Progenitor cell of endocrine pancreas (in vitro differentiated cells): ENCODE results near the gene SLC25A42. TPM values are rescaled to one million over a fixed set of nuclear protein-coding genes. Genes with fewer than 3 reads are reported as not detected.
A peak's percentile ranks its signal among the peaks of the same experiment; 100 is the strongest.

ENCODE experiments used
- DNase-seq: peaks from one replicate; pipeline ENCODE4 v3.0.0; 2021; ENCODE audit warnings: low spot score; ENCODE audit not compliant: unreplicated experiment
- H3K27ac Mint-ChIP-seq: 2 replicates; pipeline ENCODE4 v1.8.0; 2021; ENCODE audit warnings: mild to moderate bottlenecking, moderate library complexity, mixed read lengths
- H3K27me3 Mint-ChIP-seq: 2 replicates; pipeline ENCODE4 v1.8.0; 2021; ENCODE audit warnings: mixed read lengths
- H3K36me3 Mint-ChIP-seq: 2 replicates; pipeline ENCODE4 v1.8.0; 2022; ENCODE audit warnings: mixed read lengths; ENCODE audit not compliant: insufficient read depth
- H3K4me1 Mint-ChIP-seq: 2 replicates; pipeline ENCODE4 v1.8.0; 2021; ENCODE audit warnings: low read depth, mixed read lengths
- H3K4me3 Mint-ChIP-seq: 2 replicates; pipeline ENCODE4 v1.8.0; 2021; ENCODE audit warnings: low read depth, mild to moderate bottlenecking, moderate library complexity, mixed read lengths
- H3K9me3 Mint-ChIP-seq: 2 replicates; pipeline ENCODE4 v1.8.0; 2021; ENCODE audit warnings: low read depth, mixed read lengths
- total RNA-seq: library from RNA; stranded (reverse); gene quantifications from 2 replicates; pipeline ENCODE4 v1.2.1, GENCODE V29; 2021
- TF ChIP-seq, protein P1 (sequence below): fragments of 200-600 bp; sonication (generic); IDR thresholded peaks from one replicate; pipeline ENCODE4 v1.5.0; 2021; ENCODE audit warnings: antibody characterized with exemption, mild to moderate bottlenecking; ENCODE audit not compliant: unreplicated experiment

Gene SLC25A42
- total RNA-seq, 1 donor from 2014 or later = 10.5 TPM

DNA sequence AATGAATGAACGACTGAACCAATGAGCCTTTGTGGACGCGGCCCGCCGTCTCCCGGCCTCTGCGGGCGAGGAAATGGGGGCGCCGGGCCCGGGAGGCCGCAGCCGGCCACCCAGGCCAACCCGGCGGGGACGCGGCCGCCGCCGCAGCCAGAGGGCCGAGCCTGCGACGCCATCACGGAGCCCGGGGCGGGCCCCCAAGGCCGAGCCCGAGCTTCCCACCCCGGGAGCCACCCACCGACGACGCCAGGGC lies 30.7 kb upstream of the SLC25A42 start:
- H3K27ac Mint-ChIP-seq = peak overlapping the region; percentile 91

DNA sequence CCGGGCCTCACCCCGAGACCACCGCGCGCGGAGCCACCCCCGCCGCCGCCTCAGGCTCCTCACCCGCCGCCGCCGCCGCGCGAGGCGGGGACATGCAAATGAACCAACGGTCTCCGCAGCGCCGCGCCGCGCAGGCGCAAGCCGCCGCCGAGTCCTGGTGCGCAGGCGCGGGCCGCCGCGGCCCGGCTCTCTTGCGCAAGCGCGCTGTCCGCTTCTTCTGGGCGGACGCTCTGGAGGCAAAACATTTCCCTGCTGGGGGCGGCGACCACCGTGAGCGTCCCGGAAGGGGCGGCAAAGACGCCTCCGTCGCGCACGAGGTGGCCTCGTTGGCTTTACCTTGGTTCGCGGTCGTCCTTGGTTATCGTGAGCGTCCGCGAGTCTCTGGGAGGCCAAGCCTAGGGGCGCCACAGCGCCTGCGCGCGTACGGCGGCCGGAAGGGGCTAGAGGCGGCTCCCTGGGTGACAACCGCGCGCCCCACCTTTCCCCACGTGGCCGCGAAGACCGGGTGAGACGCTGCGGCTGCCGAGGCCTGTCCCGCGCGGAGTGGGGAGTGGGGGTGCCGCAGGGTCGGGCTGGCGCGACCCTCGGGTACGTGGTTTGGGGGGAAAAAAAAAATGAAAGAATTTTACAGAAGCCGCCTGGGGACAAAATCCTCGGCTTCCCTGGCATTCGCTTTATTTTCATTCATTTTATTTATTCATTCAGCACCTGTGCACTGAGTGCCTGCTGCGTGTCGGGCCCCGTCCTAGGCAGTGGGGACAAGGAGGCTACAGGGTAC lies 30.2 kb upstream of the SLC25A42 start, which contains the start of the genes ARMC6 and SUGP2:
TSS of gene ARMC6 (plus strand) at position 178 of the 778 bp plus-strand sequence. CDS start 607 bp downstream, outside the sequence.
TSS of gene SUGP2 (minus strand) at position 92 of the 778 bp plus-strand sequence. CDS start 2,446 bp downstream, outside the sequence.
- Mint-ChIP-seq H3K27me3 (no peaks in the 10 kb centered on the region), H3K4me1 (peaks cover 13% of the 10 kb centered on the region), H3K9me3 (no peaks in the 10 kb centered on the region), H3K27ac (peak within 1 kb of the TSS; percentile 98), H3K4me3 (peak within 1 kb of the TSS; percentile 96), H3K36me3 (peaks cover 10% of the 10 kb centered on the region)
- TF ChIP-seq, protein P1, sequence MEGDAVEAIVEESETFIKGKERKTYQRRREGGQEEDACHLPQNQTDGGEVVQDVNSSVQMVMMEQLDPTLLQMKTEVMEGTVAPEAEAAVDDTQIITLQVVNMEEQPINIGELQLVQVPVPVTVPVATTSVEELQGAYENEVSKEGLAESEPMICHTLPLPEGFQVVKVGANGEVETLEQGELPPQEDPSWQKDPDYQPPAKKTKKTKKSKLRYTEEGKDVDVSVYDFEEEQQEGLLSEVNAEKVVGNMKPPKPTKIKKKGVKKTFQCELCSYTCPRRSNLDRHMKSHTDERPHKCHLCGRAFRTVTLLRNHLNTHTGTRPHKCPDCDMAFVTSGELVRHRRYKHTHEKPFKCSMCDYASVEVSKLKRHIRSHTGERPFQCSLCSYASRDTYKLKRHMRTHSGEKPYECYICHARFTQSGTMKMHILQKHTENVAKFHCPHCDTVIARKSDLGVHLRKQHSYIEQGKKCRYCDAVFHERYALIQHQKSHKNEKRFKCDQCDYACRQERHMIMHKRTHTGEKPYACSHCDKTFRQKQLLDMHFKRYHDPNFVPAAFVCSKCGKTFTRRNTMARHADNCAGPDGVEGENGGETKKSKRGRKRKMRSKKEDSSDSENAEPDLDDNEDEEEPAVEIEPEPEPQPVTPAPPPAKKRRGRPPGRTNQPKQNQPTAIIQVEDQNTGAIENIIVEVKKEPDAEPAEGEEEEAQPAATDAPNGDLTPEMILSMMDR = peak; percentile 29
- peak; percentile 81 for DNase-seq

More for the DNA sequence above, 30.7 kb upstream of the SLC25A42 start:
- H3K4me3 Mint-ChIP-seq = peak overlapping the region; percentile 96
- peaks cover 12% of the 10 kb centered on the region for H3K36me3 Mint-ChIP-seq
- no peaks in the 10 kb centered on the region for H3K27me3 Mint-ChIP-seq
- H3K4me1 Mint-ChIP-seq = peaks cover 13% of the 10 kb centered on the region
- DNase-seq = no peak
- H3K9me3 Mint-ChIP-seq = no peaks in the 10 kb centered on the region
- TF ChIP-seq, protein P1 = no peak

- H3K36me3 Mint-ChIP-seq = peaks cover 12% of the 10 kb centered on the region
Measured at GRCh38 chr19:19034204-19034624, 29.6 kb upstream of the SLC25A42 start.

DNA sequence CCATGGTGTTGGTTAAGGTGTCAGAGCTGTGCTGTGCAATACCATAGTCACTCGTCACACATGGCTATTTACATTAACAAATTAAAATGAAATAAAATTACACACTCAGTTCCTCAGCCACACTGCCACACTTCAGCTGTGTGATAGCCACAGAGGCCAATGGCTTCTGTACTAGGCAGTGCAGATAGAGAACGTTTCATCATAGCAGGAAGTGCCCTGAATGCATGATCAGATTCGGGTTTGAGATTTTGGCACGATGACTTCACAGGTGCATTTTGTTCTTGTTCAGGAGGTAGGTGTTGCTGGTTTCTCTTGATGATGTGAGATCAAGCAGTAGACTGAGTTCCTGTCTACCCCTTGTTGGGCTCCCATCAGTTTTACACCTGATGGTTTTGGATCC lies 23.9 kb upstream of the SLC25A42 start:
- DNase-seq = no peak
- Mint-ChIP-seq H3K4me1 (no peaks in the 10 kb centered on the region), H3K36me3 (peaks cover 17% of the 10 kb centered on the region), H3K27ac (no peak overlapping the region), H3K9me3 (no peaks in the 10 kb centered on the region), H3K27me3 (no peaks in the 10 kb centered on the region), H3K4me3 (no peak overlapping the region)
- TF ChIP-seq, protein P1 = no peak

More at GRCh38 chr19:19034204-19034624, 29.6 kb upstream of the SLC25A42 start:
- Mint-ChIP-seq H3K9me3 (no peaks in the 10 kb centered on the region), H3K27ac (peak overlapping the region; percentile 81), H3K27me3 (no peaks in the 10 kb centered on the region), H3K4me1 (peaks cover 13% of the 10 kb centered on the region), H3K4me3 (peak overlapping the region; percentile 87)
- TF ChIP-seq, protein P1 = no peak
- DNase-seq = no peak

DNA sequence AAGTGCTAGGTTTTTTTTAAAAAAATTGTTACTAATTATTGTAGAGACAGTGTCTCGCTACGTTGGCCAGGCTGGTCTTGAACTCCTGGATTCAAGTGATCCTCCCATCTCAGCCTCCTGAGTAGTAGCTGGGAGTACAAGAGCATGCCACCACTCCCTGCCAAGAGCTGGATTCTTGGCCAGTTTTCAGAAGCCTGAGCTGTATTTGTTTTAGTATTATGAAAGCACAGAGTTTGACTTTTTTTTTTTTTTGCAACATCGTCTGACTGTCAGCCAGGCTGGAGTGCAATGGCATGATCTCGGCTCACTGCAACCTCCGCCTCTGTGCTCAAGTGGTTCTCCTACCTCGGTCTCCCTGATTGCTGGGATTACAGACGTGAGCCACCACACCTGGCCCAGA lies 23.4 kb upstream of the SLC25A42 start:
- DNase-seq = no peak
- TF ChIP-seq, protein P1 = no peak
- H3K27ac Mint-ChIP-seq = no peak overlapping the region
- H3K4me1 Mint-ChIP-seq = no peaks in the 10 kb centered on the region
- H3K27me3 Mint-ChIP-seq = no peaks in the 10 kb centered on the region
- H3K4me3 Mint-ChIP-seq = no peak overlapping the region
- no peaks in the 10 kb centered on the region for H3K9me3 Mint-ChIP-seq
- H3K36me3 Mint-ChIP-seq = peaks cover 21% of the 10 kb centered on the region
